Uterus (tissue), 2 donors: Measurements from ENCODE around the gene CRELD1.

Source experiments
- POLR2A ChIP-seq, 2 donors: fragments of 450-650 bp; IDR thresholded peaks; one replicate each; pipeline ENCODE4 v1.6.1; 2016; ENCODE audit warnings: antibody characterized with exemption in 2 of 2, mild to moderate bottlenecking in 1 of 2, moderate library complexity in 1 of 2
- TF ChIP-seq, protein P1 (sequence below), 4 experiments: fragments of 200-600 bp in 2 of 4; fragments of 450-650 bp in 2 of 4; sonication (generic) in 2 of 4; IDR thresholded peaks; one replicate each; pipeline ENCODE4 v1.5.1; 2016 to 2019; ENCODE audit warnings: antibody characterized with exemption in 4 of 4, mild to moderate bottlenecking in 2 of 4, moderate library complexity in 1 of 4

- TF ChIP-seq, protein P1, sequence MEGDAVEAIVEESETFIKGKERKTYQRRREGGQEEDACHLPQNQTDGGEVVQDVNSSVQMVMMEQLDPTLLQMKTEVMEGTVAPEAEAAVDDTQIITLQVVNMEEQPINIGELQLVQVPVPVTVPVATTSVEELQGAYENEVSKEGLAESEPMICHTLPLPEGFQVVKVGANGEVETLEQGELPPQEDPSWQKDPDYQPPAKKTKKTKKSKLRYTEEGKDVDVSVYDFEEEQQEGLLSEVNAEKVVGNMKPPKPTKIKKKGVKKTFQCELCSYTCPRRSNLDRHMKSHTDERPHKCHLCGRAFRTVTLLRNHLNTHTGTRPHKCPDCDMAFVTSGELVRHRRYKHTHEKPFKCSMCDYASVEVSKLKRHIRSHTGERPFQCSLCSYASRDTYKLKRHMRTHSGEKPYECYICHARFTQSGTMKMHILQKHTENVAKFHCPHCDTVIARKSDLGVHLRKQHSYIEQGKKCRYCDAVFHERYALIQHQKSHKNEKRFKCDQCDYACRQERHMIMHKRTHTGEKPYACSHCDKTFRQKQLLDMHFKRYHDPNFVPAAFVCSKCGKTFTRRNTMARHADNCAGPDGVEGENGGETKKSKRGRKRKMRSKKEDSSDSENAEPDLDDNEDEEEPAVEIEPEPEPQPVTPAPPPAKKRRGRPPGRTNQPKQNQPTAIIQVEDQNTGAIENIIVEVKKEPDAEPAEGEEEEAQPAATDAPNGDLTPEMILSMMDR (IDR thresholded peaks at IDR 0.05): no peak
- TF ChIP-seq POLR2A (IDR thresholded peaks at IDR 0.05): no peak
These were observed 17.5 kb downstream of the CRELD1 start for GRCh38 chr3:9951126-9951525.
